Neuronal stem cell (in vitro differentiated cells): ENCODE data around the gene CNN3.

Experiments
- DNase-seq: peaks from one replicate; pipeline ENCODE4 v3.0.0-alpha.2; 2013; ENCODE audit warnings: low spot score
- H2AFZ ChIP-seq: one replicate; pipeline ENCODE4 v1.6.1; 2013; ENCODE audit warnings: mild to moderate bottlenecking, low read length, inconsistent platforms
- H2AK5ac ChIP-seq: 2 replicates; pipeline ENCODE4 v1.6.1; 2013; ENCODE audit warnings: low read depth, mild to moderate bottlenecking, inconsistent platforms, low read length, moderate library complexity, mixed read lengths
- H2BK120ac ChIP-seq: 2 replicates; pipeline ENCODE4 v1.6.1; 2013; ENCODE audit warnings: low read depth, mild to moderate bottlenecking, inconsistent platforms, low read length, moderate library complexity, mixed read lengths
- H2BK12ac ChIP-seq: one replicate; pipeline ENCODE4 v1.6.1; 2013; ENCODE audit warnings: low read length, inconsistent platforms
- H2BK15ac ChIP-seq: 2 replicates; pipeline ENCODE4 v1.6.1; 2013; ENCODE audit warnings: mild to moderate bottlenecking, low read length, inconsistent platforms, mixed read lengths
- H2BK5ac ChIP-seq: one replicate; pipeline ENCODE4 v1.6.1; 2013; ENCODE audit warnings: inconsistent platforms, mild to moderate bottlenecking, low read length, moderate library complexity
- H3K14ac ChIP-seq: one replicate; pipeline ENCODE4 v1.6.1; 2013; ENCODE audit warnings: low read length, inconsistent platforms
- H3K18ac ChIP-seq: 2 replicates; pipeline ENCODE4 v1.6.1; 2013; ENCODE audit warnings: low read length, inconsistent platforms
- H3K23ac ChIP-seq: 2 replicates; pipeline ENCODE4 v1.6.1; 2013; ENCODE audit warnings: low read depth, mild to moderate bottlenecking, mixed read lengths, low read length, inconsistent platforms; ENCODE audit not compliant: poor library complexity
- H3K27ac ChIP-seq: replicated peaks from 3 replicates; pipeline ENCODE4 v1.5.1; 2013; ENCODE audit warnings: low read length, inconsistent platforms
- H3K27me3 ChIP-seq, 3 experiments: 2 replicates each; pipeline ENCODE4 v1.6.1; 2013; ENCODE audit warnings: low read length in 3 of 3, mild to moderate bottlenecking in 2 of 3, inconsistent platforms in 1 of 3, low read depth in 1 of 3, mixed read lengths in 1 of 3, moderate library complexity in 1 of 3; ENCODE audit not compliant: control insufficient read depth in 3 of 3, insufficient read depth in 3 of 3
- H3K36me3 ChIP-seq, 2 donors: replicated peaks in 1 of 2; 2 replicates each; pipeline ENCODE4 v1.6.1; 2013; ENCODE audit warnings: low read length in 2 of 2; ENCODE audit not compliant: control insufficient read depth in 2 of 2, insufficient read depth in 2 of 2
- H3K4ac ChIP-seq: 2 replicates; pipeline ENCODE4 v1.6.1; 2013; ENCODE audit warnings: inconsistent platforms, mild to moderate bottlenecking, low read length, moderate library complexity
- H3K4me1 ChIP-seq, 2 donors: 1 replicate in 1 of 2; 2 replicates in 1 of 2; pipeline ENCODE4 v1.6.1; 2013; ENCODE audit warnings: low read length in 2 of 2, low read depth in 1 of 2; ENCODE audit not compliant: control insufficient read depth in 2 of 2, insufficient read depth in 1 of 2
- H3K4me2 ChIP-seq: one replicate; pipeline ENCODE4 v1.6.1; 2013; ENCODE audit warnings: mild to moderate bottlenecking, low read length, inconsistent platforms; ENCODE audit not compliant: insufficient read depth, poor library complexity, severe bottlenecking
- H3K4me3 ChIP-seq, 2 donors: 2 replicates each; pipeline ENCODE4 v1.5.1; 2013; ENCODE audit warnings: low read length in 2 of 2, mild to moderate bottlenecking in 2 of 2, inconsistent platforms in 1 of 2, moderate library complexity in 1 of 2
- H3K79me1 ChIP-seq: one replicate; pipeline ENCODE4 v1.6.1; 2013; ENCODE audit warnings: low read depth, mild to moderate bottlenecking, inconsistent platforms, low read length, moderate library complexity
- H3K9ac ChIP-seq: one replicate; pipeline ENCODE4 v1.6.1; 2013; ENCODE audit warnings: mild to moderate bottlenecking, low read depth, low read length, inconsistent platforms; ENCODE audit not compliant: poor library complexity
- H3K9me3 ChIP-seq, 2 donors: replicated peaks in 1 of 2; 2 replicates each; pipeline versions ENCODE3 to v1.6.1; 2013; ENCODE audit warnings: low read length in 2 of 2, mild to moderate bottlenecking in 2 of 2, inconsistent platforms in 1 of 2, low read depth in 1 of 2, mixed read lengths in 1 of 2, moderate library complexity in 1 of 2; ENCODE audit not compliant: control insufficient read depth in 2 of 2, insufficient read depth in 1 of 2
- H4K8ac ChIP-seq: one replicate; pipeline ENCODE4 v1.6.1; 2013; ENCODE audit warnings: low read depth, mild to moderate bottlenecking, inconsistent platforms, low read length, moderate library complexity
- H4K91ac ChIP-seq: one replicate; pipeline ENCODE4 v1.6.1; 2013; ENCODE audit warnings: low read length, low read depth, mild to moderate bottlenecking, inconsistent platforms; ENCODE audit not compliant: poor library complexity
- WGBS, 2 donors: extraction: QIAGEN DNeasy Blood & Tissue Kit; methylation state at CpG; one replicate each; pipeline ENCODE4 v1.1.7; 2013; ENCODE audit warnings: missing lambda C conversion rate in 2 of 2, mixed read lengths in 1 of 2; ENCODE audit not compliant: insufficient read length in 2 of 2, insufficient replicate concordance in 1 of 2; ENCODE audit errors: extremely low coverage in 2 of 2; 5-methylcytosine and 5-hydroxymethylcytosine counted together

Gene CNN3

GRCh38 chr1:94963864-94964263 lies 37.0 kb upstream of the CNN3 start:
- no peak overlapping the region for H3K27ac ChIP-seq
- no peak overlapping the region for H2BK15ac ChIP-seq
- H2BK5ac ChIP-seq: no peak overlapping the region
- no peak overlapping the region for H2BK120ac ChIP-seq
- H3K4me3 ChIP-seq: no peak overlapping the region
- H3K4me1 ChIP-seq: peaks cover 0 to 5% of the 10 kb centered on the region in 2 donors
- DNase-seq: no peak
- no peak overlapping the region for H2AFZ ChIP-seq
- peaks cover 0 to 4% of the 10 kb centered on the region in 2 donors for H3K9me3 ChIP-seq
- H3K23ac ChIP-seq: no peak overlapping the region
- no peak overlapping the region for H3K14ac ChIP-seq
- no peak overlapping the region for H3K4ac ChIP-seq
- no CpG with 5 or more reads among the region's 8 CpGs for WGBS, 2 donors
- no peak overlapping the region for H3K4me2 ChIP-seq
- no peaks in the 10 kb centered on the region for H3K79me1 ChIP-seq
- H3K9ac ChIP-seq: no peak overlapping the region
- no peak overlapping the region for H3K18ac ChIP-seq
- H4K8ac ChIP-seq: no peak overlapping the region
- no peak overlapping the region for H2AK5ac ChIP-seq
- H3K27me3 ChIP-seq: no peaks in the 10 kb centered on the region
- H2BK12ac ChIP-seq: no peak overlapping the region
- no peaks in the 10 kb centered on the region for H3K36me3 ChIP-seq
- no peak overlapping the region for H4K91ac ChIP-seq

GRCh38 chr1:94962409-94963265 lies 35.7 kb upstream of the CNN3 start:
- no CpG with 5 or more reads among the region's 10 CpGs for WGBS, 2 donors
- H3K27me3 ChIP-seq: no peaks in the 10 kb centered on the region
- H3K23ac ChIP-seq: no peak overlapping the region
- H2BK5ac ChIP-seq: no peak overlapping the region
- no peak overlapping the region for H4K8ac ChIP-seq
- no peak overlapping the region for H3K4me3 ChIP-seq
- H3K9ac ChIP-seq: no peak overlapping the region
- no peak overlapping the region for H3K4ac ChIP-seq
- H3K18ac ChIP-seq: no peak overlapping the region
- no peak overlapping the region for H2BK12ac ChIP-seq
- H4K91ac ChIP-seq: no peak overlapping the region
- peaks cover 0 to 5% of the 10 kb centered on the region in 2 donors for H3K4me1 ChIP-seq
- H2AK5ac ChIP-seq: no peak overlapping the region
- H2AFZ ChIP-seq: no peak overlapping the region
- no peak overlapping the region for H2BK15ac ChIP-seq
- H2BK120ac ChIP-seq: no peak overlapping the region
- H3K4me2 ChIP-seq: no peak overlapping the region
- H3K79me1 ChIP-seq: no peaks in the 10 kb centered on the region
- H3K14ac ChIP-seq: no peak overlapping the region
- H3K9me3 ChIP-seq: peaks cover 0 to 4% of the 10 kb centered on the region in 2 donors
- H3K36me3 ChIP-seq: no peaks in the 10 kb centered on the region
- no peak overlapping the region for H3K27ac ChIP-seq
- no peak for DNase-seq

GRCh38 chr1:94961988-94962387 lies 35.1 kb upstream of the CNN3 start:
- Histone ChIP-seq H3K14ac (no peak overlapping the region), H2BK120ac (no peak overlapping the region), H3K4me2 (no peak overlapping the region), H3K27ac (no peak overlapping the region), H2AFZ (no peak overlapping the region), H3K23ac (no peak overlapping the region), H2BK12ac (no peak overlapping the region), H3K27me3 (no peaks in the 10 kb centered on the region), H2BK5ac (no peak overlapping the region), H3K9me3 (peaks cover 0 to 4% of the 10 kb centered on the region in 2 donors), H3K18ac (no peak overlapping the region), H3K4ac (no peak overlapping the region), H2BK15ac (no peak overlapping the region), H3K79me1 (no peaks in the 10 kb centered on the region), H2AK5ac (no peak overlapping the region), H3K9ac (no peak overlapping the region), H3K4me1 (no peaks in the 10 kb centered on the region), H3K36me3 (no peaks in the 10 kb centered on the region), H4K8ac (no peak overlapping the region), H4K91ac (no peak overlapping the region), H3K4me3 (no peak overlapping the region)
- no CpG with 5 or more reads among the region's 3 CpGs for WGBS, 2 donors
- DNase-seq: no peak

GRCh38 chr1:94961582-94961981 lies 34.7 kb upstream of the CNN3 start:
- no peak overlapping the region for H3K23ac ChIP-seq
- H3K4me1 ChIP-seq: no peaks in the 10 kb centered on the region
- H4K91ac ChIP-seq: no peak overlapping the region
- no peaks in the 10 kb centered on the region for H3K79me1 ChIP-seq
- H2BK12ac ChIP-seq: no peak overlapping the region
- no peak overlapping the region for H3K9ac ChIP-seq
- H3K18ac ChIP-seq: no peak overlapping the region
- H3K4me2 ChIP-seq: no peak overlapping the region
- H3K4ac ChIP-seq: no peak overlapping the region
- no peak overlapping the region for H2BK5ac ChIP-seq
- H2AK5ac ChIP-seq: no peak overlapping the region
- H2BK15ac ChIP-seq: no peak overlapping the region
- no peak overlapping the region for H2AFZ ChIP-seq
- no peak for DNase-seq
- no peak overlapping the region for H3K4me3 ChIP-seq
- no peaks in the 10 kb centered on the region for H3K36me3 ChIP-seq
- H3K27me3 ChIP-seq: no peaks in the 10 kb centered on the region
- H3K14ac ChIP-seq: no peak overlapping the region
- no peak overlapping the region for H3K27ac ChIP-seq
- H4K8ac ChIP-seq: no peak overlapping the region
- H3K9me3 ChIP-seq: peaks cover 0 to 4% of the 10 kb centered on the region in 2 donors
- WGBS, 2 donors: no CpG with 5 or more reads among the region's 7 CpGs
- no peak overlapping the region for H2BK120ac ChIP-seq
